Fibroblast of mammary gland (primary cell): ENCODE results near the gene POU6F2.

Experiments
- DNase-seq: peaks from one replicate; pipeline ENCODE4 v3.0.0-alpha.2; 2010; ENCODE audit warnings: low read depth
- H3K4me3 ChIP-seq: 2 replicates; pipeline ENCODE4 v1.5.1; 2011; ENCODE audit warnings: low read depth, mild to moderate bottlenecking, low read length, moderate library complexity; ENCODE audit not compliant: control insufficient read depth
- TF ChIP-seq, protein P1 (sequence below): conservative IDR thresholded peaks from 2 replicates; pipeline ENCODE4 v1.5.1; 2011; ENCODE audit warnings: low read depth, low read length, inconsistent platforms; ENCODE audit not compliant: control insufficient read depth, insufficient read depth

Gene POU6F2

DNA sequence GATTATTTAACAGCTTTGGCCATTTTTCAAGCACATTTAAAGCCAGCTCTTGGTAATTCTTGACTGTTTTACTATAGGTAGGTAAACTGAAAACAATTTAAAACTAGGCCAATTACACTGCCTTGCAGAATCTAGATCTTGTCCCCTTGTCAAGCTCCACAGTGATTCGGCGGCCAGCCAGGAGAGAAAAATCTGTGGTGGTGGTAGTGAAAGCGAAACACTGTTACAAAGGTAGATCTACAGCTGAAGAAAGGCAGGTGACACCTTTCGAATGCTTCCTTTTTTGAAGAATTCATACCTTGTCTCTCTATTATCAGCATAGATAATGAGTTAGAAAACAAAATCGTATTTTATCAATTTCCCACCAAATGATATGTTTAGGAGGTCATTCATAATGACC, 218.3 kb downstream of the POU6F2 start:
- DNase-seq, result no peak
- H3K4me3 ChIP-seq, result no peak overlapping the region
- TF ChIP-seq, protein P1, sequence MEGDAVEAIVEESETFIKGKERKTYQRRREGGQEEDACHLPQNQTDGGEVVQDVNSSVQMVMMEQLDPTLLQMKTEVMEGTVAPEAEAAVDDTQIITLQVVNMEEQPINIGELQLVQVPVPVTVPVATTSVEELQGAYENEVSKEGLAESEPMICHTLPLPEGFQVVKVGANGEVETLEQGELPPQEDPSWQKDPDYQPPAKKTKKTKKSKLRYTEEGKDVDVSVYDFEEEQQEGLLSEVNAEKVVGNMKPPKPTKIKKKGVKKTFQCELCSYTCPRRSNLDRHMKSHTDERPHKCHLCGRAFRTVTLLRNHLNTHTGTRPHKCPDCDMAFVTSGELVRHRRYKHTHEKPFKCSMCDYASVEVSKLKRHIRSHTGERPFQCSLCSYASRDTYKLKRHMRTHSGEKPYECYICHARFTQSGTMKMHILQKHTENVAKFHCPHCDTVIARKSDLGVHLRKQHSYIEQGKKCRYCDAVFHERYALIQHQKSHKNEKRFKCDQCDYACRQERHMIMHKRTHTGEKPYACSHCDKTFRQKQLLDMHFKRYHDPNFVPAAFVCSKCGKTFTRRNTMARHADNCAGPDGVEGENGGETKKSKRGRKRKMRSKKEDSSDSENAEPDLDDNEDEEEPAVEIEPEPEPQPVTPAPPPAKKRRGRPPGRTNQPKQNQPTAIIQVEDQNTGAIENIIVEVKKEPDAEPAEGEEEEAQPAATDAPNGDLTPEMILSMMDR, result no peak

DNA sequence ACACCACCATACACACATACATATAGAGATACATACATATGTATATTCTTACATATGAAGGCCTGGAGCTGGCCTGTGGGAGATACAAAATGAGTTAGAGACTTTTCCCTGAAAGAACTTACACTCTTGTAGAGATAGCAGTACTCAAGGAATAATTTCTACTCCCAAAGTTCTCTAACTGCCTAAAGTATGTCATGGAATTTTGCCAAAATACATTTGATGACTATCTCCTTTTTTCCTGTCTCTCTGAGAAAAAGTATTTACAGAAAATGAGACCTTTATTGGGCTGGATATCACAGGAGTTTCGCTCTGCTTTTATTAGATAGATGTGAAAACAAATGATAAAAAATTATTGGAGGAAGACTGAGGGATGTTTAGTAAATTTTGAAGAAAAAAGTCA, 220.1 kb downstream of the POU6F2 start:
- DNase-seq, result no peak
- TF ChIP-seq, protein P1, result no peak
- no peak overlapping the region for H3K4me3 ChIP-seq

DNA sequence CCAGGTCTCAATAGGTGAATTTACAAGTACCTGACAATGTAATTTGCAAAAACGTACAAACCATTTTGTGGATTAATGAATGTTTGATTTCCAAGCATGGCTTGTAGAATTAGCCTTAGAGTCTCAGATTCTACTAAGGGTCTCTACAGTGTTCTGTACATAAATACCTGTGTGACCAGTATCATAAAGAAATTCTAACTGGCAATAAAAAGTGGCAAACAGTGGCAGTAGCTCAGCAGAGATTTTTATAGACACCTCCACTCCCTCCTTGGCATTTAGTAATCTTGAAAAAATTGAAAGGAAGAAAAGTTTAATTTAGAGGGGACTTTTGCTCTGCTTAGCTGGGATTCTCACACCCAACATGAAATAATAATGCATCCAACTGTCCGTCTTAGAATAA, 220.8 kb downstream of the POU6F2 start:
- H3K4me3 ChIP-seq, result no peak overlapping the region

DNA sequence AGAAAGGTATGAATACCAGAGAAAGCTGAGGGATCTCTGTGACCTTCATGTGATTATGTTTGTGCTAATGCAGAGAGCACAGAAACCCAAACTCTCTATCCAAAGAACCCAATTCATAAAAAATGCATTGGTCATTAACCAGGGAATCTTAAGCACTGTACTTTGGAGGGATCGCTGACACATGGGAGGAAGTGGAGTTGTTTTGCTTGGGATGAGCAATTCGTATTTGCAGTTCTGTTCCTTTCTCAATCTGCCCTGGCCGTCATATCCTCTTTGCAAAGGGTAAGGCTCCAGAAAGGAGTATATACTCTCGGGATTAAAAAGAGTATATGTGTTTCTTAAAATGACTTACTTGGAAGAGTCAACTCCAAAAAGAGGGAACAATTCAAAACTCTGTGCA, 221.3 kb downstream of the POU6F2 start:
- no peak overlapping the region for H3K4me3 ChIP-seq
- TF ChIP-seq, protein P1, result no peak
- DNase-seq, result no peak

More for the DNA sequence above, 220.8 kb downstream of the POU6F2 start:
- no peak for DNase-seq
- TF ChIP-seq, protein P1, result no peak

DNA sequence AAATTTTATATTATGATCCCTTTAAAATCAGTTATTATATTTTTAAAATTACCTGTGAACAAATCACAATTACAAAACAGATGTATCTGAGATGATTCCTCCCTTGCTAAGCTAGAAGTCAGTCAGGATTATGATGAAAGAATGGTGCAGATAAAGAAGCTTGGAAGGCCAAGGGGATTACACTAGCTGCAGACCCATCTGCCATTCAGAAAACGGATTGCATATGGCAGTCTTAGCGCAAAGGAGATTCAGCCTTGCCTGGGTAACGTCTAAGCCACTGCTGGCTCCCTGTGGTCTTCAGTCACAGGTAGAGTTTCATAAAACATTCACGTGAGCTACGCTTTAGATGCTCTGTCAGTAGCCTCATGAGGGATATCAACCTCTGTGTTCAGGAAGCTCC, 222.2 kb downstream of the POU6F2 start:
- TF ChIP-seq, protein P1, result no peak
- DNase-seq, result no peak
- no peak overlapping the region for H3K4me3 ChIP-seq

DNA sequence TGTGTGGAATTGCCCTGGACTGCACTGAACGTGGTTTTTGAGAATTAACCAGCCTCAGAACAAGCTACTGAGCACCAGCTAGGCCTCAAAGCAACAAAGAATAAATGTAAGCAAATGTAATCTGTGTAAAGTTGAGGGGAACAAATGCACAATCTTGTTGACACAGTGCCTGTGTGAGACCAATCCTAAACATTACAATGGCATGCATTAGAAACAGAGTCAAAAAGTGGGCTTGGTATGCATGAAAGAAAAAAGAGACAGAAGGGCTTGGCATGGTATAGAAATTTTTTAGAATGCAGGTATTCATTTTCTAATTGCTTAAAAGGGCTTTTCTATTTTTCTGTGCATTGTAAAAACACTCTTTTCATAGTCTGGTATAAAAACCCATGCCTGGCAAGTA, 224.3 kb downstream of the POU6F2 start:
- no peak for DNase-seq
- TF ChIP-seq, protein P1, result no peak
- H3K4me3 ChIP-seq, result no peak overlapping the region

DNA sequence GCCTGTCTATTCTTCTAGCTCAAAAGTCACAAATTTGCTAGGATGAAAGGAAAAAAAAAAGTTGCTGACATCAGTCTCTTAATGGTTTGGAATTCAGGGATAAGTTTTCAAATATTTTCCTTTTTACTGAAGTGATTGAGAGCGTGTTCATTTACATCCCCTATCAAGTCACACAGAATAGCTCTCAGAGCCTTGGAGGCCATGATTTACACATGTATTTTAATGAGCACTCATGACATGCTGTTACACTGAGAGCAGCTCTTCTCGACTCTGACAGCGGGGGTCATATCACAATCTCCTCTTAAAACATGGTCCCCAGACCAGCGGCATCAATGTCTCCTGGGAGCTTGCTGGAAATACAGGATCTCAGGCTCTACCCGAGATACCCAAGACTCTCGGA, 232.7 kb downstream of the POU6F2 start:
- DNase-seq, result no peak
- TF ChIP-seq, protein P1, result no peak
- no peak overlapping the region for H3K4me3 ChIP-seq
